Right renal pelvis (tissue), 4 donors: ENCODE data around the gene PDE11A. TPM values are rescaled to one million over a fixed set of nuclear protein-coding genes. Genes with fewer than 3 reads are reported as not detected.
"Not testable (repeated sequence)": the region's sequence is repeated elsewhere in the genome, so short reads cannot be mapped to it uniquely, and the experiment has no call there.

ENCODE experiments used
- DNase-seq, 4 donors: peaks; one replicate each; pipeline ENCODE4 v3.0.0-alpha.2; 2013; ENCODE audit warnings: low read depth in 4 of 4, low spot score in 3 of 4, missing footprints in 1 of 4
- polyA plus RNA-seq, 4 donors: library from polyadenylated mRNA; unstranded; fragments of 120-200 nt; gene quantifications; one replicate each; pipeline ENCODE4 v1.2.1, GENCODE V29; 2013; ENCODE audit not compliant: insufficient read length in 4 of 4

PDE11A gene
- polyA plus RNA-seq, 4 donors = 4.7 to 8.6 (median 7.1) TPM

- DNase-seq = no peak
Measured at GRCh38 chr2:178012639-178013038, 59.9 kb downstream of the PDE11A start.

GRCh38 chr2:178009813-178010212, 62.8 kb downstream of the PDE11A start:
- no peak for DNase-seq

- no peak for DNase-seq
Measured at GRCh38 chr2:178008636-178009289, 63.8 kb downstream of the PDE11A start.

DNA sequence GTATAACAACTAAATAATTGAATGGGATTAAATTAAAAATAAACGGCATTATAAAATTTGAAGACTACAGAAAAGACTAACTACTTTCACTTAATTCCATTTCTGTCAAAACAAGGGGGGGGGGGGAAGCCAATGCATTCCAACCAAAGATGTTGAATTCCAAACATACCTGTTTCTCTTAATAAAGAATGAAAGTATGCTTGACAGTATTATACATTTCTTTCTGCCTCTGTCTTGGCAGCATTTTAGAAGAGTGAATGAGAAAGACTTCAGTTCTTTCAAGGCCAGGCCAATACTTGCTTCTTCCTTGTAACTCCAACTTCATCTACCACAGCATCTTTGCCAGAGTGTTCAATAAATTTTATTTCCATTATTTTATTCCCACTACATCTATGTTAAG, 65.9 kb downstream of the PDE11A start:
- no peak for DNase-seq

DNA sequence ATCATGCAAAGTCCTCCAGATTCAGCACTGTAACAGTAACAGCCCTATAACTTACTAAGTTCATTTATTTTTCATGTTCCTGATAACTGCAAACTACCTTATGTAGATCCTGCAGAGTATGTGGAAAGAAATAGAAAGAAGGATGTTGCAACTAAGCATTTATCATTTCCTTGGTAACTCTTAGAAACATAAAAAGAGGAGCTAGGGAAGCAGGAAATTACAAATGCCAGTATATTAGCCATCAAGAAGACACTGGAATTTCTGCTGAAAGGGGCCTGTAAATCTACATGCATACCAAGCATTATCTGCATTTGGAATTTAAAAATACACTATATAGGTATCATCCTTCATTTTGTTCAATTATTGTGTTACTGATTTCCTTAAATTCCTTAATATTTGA, 66.8 kb downstream of the PDE11A start:
- DNase-seq = no peak

- no peak for DNase-seq
Measured at GRCh38 chr2:178002038-178002437, 70.5 kb downstream of the PDE11A start.

GRCh38 chr2:177998996-177999395, 73.6 kb downstream of the PDE11A start:
- no peak for DNase-seq

DNA sequence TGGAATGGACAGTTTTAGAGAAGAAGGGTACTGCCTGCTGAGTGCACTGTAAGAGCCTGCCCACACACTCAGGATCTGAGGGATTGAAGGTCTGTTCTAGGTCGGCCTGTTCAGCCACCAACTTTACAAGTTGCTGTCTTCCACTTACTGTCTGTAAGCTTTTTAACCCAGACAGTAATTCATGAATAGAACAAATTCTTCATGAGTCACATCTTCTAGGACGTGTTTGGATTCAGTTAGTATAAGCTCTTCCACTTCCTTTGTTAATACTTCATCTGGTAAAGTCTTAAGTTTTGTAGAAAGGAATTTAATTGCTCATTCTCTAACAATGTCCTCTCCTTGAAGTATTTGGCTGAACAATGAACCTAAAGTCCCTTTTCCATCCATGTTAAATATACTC, 74.6 kb downstream of the PDE11A start:
- no peak for DNase-seq

- no peak for DNase-seq
Measured at GRCh38 chr2:177992992-177993391, 79.6 kb downstream of the PDE11A start.

- no peak for DNase-seq
Measured at GRCh38 chr2:177989029-177989885, 83.3 kb downstream of the PDE11A start.

DNA sequence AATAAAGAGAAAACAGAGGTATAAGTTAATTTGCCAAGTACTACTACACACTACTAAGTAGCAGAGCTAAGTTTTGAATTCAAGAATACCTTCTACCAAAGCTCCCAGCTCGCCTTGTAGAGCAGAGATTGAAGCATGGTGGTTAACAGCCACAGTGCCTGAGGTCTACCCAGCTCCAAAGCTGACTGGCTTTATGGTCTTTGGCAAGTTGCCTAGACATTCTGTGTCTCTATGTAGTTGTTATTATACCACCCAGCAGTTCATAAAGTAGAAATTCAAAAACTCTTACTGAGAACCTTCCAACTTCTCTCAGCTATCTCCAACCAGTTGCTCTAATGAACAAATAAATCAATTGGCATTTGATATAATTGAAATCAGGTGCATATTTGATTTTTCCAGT, 87.8 kb downstream of the PDE11A start:
- DNase-seq = peak in 3 of 4 donors; percentile 7 to 18 (median 12)

GRCh38 chr2:177983183-177983788, 89.3 kb downstream of the PDE11A start:
- DNase-seq = peak; percentile 10 to 26 (median 16)

GRCh38 chr2:177972782-177973181, 99.8 kb downstream of the PDE11A start:
- no peak for DNase-seq

DNA sequence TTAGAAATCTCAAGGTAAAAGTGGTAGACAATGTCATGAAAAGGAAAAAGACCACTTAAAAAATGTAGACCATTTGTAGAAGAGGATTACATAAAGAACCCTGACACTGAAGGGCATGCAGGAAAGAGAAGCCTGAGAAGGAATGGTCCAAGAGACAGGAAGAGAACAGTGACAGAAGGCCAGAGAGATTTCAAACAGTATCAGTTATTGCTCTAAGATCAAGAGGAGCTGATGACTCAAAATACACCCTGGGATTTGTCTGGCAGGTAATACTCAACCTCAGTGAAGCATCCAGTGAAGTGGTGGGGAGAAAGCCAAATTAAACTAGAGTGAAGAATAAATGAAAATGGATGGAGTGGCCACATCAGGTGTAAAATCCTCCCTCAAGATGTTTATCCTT, 100.5 kb downstream of the PDE11A start:
- DNase-seq = no peak

DNA sequence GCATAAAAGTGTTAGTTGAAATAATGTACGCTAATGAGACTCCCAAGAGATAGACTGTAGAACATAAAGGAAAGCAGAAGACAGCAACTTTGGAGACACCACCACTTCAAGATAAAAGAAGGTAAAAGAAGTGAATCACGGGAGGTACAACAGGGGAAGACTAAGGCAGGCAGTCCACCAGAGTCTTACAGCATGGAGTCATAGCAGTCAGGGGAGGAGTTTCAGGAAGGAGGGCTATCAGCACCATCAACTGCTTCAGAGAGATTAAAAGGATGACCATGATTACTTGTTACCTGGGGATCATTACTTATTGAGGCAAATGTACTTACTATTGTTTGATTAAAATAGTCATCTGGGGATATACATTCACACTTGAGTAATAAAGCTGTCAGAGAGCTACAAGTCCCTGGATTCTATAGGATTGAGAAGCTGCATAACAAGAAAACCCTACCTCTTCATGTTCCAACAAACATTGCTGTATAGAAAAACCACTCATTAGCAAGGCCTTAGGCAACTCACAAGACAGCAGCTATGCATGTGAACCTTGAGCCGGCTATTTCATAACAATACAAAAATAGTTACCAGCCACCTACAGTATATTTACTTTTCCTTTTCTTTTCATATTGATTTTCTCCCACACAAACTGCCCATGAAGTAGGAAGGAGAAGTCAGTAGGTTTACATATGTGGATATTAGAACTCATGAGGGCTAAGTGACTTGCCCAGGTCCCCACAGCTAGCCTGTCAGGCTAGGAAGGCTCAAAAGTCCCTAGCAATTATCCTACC, 101.7 kb downstream of the PDE11A start:
- no peak for DNase-seq

DNA sequence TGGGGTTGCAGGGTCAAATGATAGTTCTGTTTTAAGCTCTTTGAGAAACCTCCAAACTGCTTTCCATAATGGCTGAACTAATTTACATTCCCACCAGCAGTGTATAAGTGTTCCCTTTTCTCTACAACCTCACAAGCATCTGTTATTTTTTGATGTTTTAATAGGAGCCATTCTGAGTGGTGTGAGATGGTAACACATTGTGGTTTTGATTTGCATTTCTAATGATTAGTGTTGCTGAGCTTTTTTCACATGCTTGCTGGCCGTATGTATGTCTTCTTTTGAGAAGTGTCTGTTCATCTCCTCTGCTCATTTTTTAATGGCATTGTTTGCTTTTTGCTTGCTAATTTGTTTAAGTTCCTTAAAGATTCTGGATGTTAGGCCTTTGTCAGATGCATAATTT, 107.7 kb downstream of the PDE11A start:
- no peak for DNase-seq

- peak in 3 of 4 donors; percentile 10 to 19 (median 18) for DNase-seq
Measured at GRCh38 chr2:177952151-177952550, 120.4 kb downstream of the PDE11A start.

GRCh38 chr2:177947598-177947997, 125.0 kb downstream of the PDE11A start:
- DNase-seq = not testable (repeated sequence)

GRCh38 chr2:177944530-177944929, 128.0 kb downstream of the PDE11A start:
- not testable (repeated sequence) for DNase-seq

DNA sequence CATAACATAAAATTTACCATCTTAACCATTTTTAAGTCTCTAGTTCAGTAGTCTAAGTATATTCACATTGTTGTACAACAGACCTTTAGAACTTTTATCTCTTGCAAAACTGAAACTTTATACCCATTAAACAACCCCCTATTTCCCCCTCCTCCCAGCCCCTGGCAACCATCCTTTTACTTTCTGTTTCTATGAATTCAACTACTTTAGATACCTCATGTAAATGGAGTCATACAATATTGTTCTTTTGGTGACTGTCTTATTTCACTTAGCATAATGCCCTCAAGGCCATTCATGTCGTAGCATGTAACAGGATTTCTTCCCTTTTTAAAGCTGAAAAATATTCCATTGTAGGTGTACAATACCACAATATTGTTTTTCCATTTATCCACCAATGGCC, 129.8 kb downstream of the PDE11A start:
- DNase-seq = no peak

DNA sequence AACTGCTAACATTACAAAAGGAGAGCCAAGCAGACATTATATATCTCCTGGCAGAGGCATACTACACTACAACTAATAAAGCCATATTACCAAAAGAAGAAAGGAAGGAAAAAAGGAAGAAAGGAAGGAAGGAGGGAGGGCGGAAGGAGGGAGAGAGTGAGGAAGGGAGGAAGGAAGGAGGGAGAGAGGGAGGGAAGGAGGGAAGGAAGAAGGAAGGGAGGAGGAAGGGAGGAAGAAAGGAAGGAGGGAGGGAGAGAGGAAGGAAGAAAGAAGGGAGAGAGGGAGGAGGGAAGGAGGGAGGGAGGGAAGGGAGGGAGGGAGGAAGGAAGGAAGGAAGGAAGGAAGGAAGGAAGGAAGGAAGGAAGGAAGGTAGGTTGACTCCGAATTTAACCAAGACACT, 133.4 kb downstream of the PDE11A start:
- no peak for DNase-seq
